Effector memory CD8-positive, alpha-beta T cell (primary cell): Measurements from ENCODE around the gene BAIAP2.
A peak's percentile ranks its signal among the peaks of the same experiment; 100 is the strongest.
"Not testable (repeated sequence)": the region's sequence is repeated elsewhere in the genome, so short reads cannot be mapped to it uniquely, and the experiment has no call there.

Experiments
- ATAC-seq: fragments of 150-1000 bp; cut with Tn5 transposase; replicated peaks from 2 replicates; pipeline ENCODE4 v1.10.0; 2021; ENCODE audit warnings: mild to moderate bottlenecking, moderate library complexity
- DNase-seq, 3 experiments: peaks; one replicate each; pipeline ENCODE4 v3.0.0; 2021
- H3K27ac Mint-ChIP-seq, 2 donors: one replicate each; pipeline ENCODE4 v1.8.0; 2022; ENCODE audit warnings: mild to moderate bottlenecking in 2 of 2, mixed read lengths in 2 of 2, moderate library complexity in 2 of 2
- H3K27me3 Mint-ChIP-seq, 2 donors: one replicate each; pipeline ENCODE4 v1.8.0; 2022; ENCODE audit warnings: mixed read lengths in 2 of 2
- H3K36me3 Mint-ChIP-seq: one replicate; pipeline ENCODE4 v1.8.0; 2022; ENCODE audit warnings: mild to moderate bottlenecking, moderate library complexity, mixed read lengths; ENCODE audit not compliant: insufficient read depth
- H3K4me1 Mint-ChIP-seq, 2 donors: one replicate each; pipeline ENCODE4 v1.8.0; 2022; ENCODE audit warnings: low read depth in 2 of 2, mixed read lengths in 2 of 2
- H3K4me3 Mint-ChIP-seq, 2 donors: one replicate each; pipeline ENCODE4 v1.8.0; 2022; ENCODE audit warnings: mild to moderate bottlenecking in 2 of 2, mixed read lengths in 2 of 2, moderate library complexity in 2 of 2
- H3K9me3 Mint-ChIP-seq, 2 donors: one replicate each; pipeline ENCODE4 v1.8.0; 2022; ENCODE audit warnings: mixed read lengths in 2 of 2

BAIAP2 gene

DNA sequence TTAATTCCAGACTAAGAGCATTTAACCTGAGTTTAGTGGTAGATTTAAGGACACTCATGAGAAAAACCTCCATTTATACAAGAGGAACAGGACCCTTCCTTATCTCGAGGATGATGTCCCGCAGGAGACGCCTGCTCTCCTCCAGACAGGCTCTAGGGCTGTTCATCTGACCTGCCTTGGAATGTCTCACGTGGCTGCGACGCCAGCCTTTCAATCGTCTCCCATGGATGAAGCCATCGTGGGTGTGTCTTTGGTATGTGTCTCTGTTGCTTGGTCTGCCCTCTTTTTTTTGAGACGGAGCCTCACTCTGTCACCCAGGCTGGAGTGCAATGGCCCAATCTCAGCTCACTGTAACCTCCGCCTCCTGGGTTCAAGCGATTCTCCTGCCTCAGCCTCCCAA is 26.8 kb upstream of the BAIAP2 start:
- Mint-ChIP-seq H3K4me3 (no peak overlapping the region), H3K27me3 (peaks cover 28 to 31% of the 10 kb centered on the region in 2 donors), H3K9me3 (peaks cover 0 to 2% of the 10 kb centered on the region in 2 donors), H3K27ac (no peak overlapping the region), H3K36me3 (peaks cover 4% of the 10 kb centered on the region), H3K4me1 (peaks cover 6 to 8% of the 10 kb centered on the region in 2 donors)
- DNase-seq: no peak
- ATAC-seq: no peak

GRCh38 chr17:81009136-81009535 is 25.8 kb upstream of the BAIAP2 start:
- DNase-seq (no peak), ATAC-seq (no peak)
- Mint-ChIP-seq H3K36me3 (peaks cover 4% of the 10 kb centered on the region), H3K27ac (no peak overlapping the region), H3K9me3 (peaks cover 0 to 2% of the 10 kb centered on the region in 2 donors), H3K27me3 (peaks cover 22% of the 10 kb centered on the region in 2 donors), H3K4me3 (no peak overlapping the region), H3K4me1 (peaks cover 4 to 6% of the 10 kb centered on the region in 2 donors)

DNA sequence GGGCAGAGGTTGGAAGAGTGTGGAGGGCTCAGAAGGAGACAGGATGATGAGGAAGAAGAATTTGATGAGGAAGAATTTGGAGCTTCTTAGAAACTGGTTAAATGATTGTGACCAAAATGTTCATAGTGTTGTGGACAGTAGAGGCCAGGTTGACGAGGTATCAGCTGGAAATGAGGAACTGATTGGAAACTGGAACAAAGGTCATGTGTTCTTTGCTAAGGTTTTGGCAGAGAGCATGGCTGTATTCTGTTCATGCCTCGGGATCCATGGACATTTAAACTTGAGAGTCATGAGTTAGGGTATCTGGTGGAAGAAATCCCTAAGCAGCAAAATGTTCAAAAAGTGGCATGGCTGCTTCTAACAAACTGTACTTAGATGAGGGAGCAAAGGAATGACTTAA is 24.0 kb upstream of the BAIAP2 start:
- no peak overlapping the region for H3K4me3 Mint-ChIP-seq
- peaks cover 4% of the 10 kb centered on the region for H3K36me3 Mint-ChIP-seq
- no peak overlapping the region for H3K27ac Mint-ChIP-seq
- no peak for DNase-seq
- no peaks in the 10 kb centered on the region for H3K4me1 Mint-ChIP-seq
- peaks cover 0 to 5% of the 10 kb centered on the region in 2 donors for H3K9me3 Mint-ChIP-seq
- no peak for ATAC-seq
- peaks cover 11 to 15% of the 10 kb centered on the region in 2 donors for H3K27me3 Mint-ChIP-seq

GRCh38 chr17:81011951-81012350 is 23.0 kb upstream of the BAIAP2 start:
- Mint-ChIP-seq H3K27me3 (peaks cover 3 to 5% of the 10 kb centered on the region in 2 donors), H3K9me3 (peaks cover 0 to 5% of the 10 kb centered on the region in 2 donors), H3K4me3 (no peak overlapping the region), H3K36me3 (peaks cover 4% of the 10 kb centered on the region), H3K4me1 (peaks cover 0 to 4% of the 10 kb centered on the region in 2 donors), H3K27ac (no peak overlapping the region)
- ATAC-seq (no peak), DNase-seq (no peak)

DNA sequence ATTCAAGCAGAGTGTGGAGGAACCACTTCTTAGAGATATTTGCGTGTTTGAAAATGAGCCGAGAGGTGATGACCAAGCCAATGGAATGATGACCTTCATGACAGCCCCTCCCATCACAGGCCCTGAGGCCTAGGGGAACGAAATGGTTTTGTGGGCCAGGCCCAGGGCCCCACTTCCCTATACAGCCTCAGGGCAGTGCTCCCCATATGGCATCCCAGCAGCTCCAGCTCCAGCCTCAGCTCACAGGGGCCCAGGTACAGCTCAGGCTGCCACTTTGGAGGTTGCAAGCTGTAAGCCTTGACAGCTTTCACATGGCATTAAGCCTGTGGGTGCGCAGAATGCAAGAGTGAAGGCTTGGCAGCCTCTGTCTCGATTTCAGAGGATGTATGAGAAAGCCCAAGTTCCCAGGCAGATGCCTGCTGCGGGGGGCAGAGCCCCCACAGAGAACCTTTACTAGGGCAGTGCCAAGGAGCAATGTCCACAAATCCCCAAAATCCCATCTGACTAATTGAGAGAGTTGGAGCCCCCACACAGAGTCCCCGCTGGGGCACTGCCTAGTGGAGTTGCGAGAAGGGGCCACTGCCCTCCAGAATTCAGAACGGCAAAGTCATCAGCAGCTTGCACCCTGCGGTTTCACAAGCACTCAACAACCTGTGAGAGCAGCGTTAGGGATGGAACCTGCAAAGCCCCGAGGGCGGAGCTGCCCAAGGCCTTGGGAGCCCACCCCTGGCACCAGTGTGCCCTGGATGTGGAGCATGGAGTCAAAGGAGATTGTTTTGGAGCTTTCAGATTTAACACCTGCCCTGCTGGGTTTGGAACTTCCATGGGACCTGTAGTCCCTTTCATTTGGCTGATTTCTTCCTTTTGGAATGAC is 22.1 kb upstream of the BAIAP2 start:
- ATAC-seq: no peak
- no peak for DNase-seq
- peaks cover 0 to 5% of the 10 kb centered on the region in 2 donors for H3K9me3 Mint-ChIP-seq
- H3K4me1 Mint-ChIP-seq: peaks cover 4 to 9% of the 10 kb centered on the region in 2 donors
- no peak overlapping the region for H3K4me3 Mint-ChIP-seq
- H3K27ac Mint-ChIP-seq: no peak overlapping the region
- H3K36me3 Mint-ChIP-seq: peaks cover 4% of the 10 kb centered on the region
- no peaks in the 10 kb centered on the region for H3K27me3 Mint-ChIP-seq

DNA sequence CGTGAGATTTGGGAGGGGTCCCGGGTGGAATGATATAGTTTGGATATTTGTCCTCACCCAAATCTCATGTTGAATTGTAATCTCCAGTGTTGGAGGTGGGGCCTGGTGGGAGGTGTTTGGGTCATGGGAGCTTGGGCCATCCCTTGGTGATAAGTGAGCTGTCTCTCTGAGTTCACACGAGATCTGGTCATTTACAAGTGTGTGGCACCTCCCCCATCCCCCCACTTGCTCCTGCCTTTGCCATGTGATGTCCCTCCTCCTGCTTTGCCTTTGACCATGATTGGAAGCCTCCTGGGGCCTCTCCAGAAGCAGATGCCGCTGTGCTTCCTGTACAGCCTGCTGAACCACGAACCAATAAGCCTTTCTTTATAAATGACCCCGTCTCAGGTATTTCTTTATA is 21.3 kb upstream of the BAIAP2 start:
- peaks cover 11 to 12% of the 10 kb centered on the region in 2 donors for H3K4me1 Mint-ChIP-seq

GRCh38 chr17:81015136-81015535 is 19.8 kb upstream of the BAIAP2 start:
- no peak for DNase-seq
- Mint-ChIP-seq H3K27ac (peak overlapping the region in 1 of 2 donors; percentile 81), H3K4me3 (no peak overlapping the region), H3K9me3 (peaks cover 0 to 5% of the 10 kb centered on the region in 2 donors), H3K36me3 (peaks cover 4% of the 10 kb centered on the region), H3K27me3 (no peaks in the 10 kb centered on the region), H3K4me1 (peaks cover 16 to 17% of the 10 kb centered on the region in 2 donors)
- no peak for ATAC-seq

More for the DNA sequence above, 21.3 kb upstream of the BAIAP2 start:
- H3K27me3 Mint-ChIP-seq: no peaks in the 10 kb centered on the region
- H3K36me3 Mint-ChIP-seq: peaks cover 4% of the 10 kb centered on the region
- no peak overlapping the region for H3K27ac Mint-ChIP-seq
- DNase-seq (no peak), ATAC-seq (no peak)
- H3K9me3 Mint-ChIP-seq: peaks cover 0 to 5% of the 10 kb centered on the region in 2 donors
- H3K4me3 Mint-ChIP-seq: no peak overlapping the region

DNA sequence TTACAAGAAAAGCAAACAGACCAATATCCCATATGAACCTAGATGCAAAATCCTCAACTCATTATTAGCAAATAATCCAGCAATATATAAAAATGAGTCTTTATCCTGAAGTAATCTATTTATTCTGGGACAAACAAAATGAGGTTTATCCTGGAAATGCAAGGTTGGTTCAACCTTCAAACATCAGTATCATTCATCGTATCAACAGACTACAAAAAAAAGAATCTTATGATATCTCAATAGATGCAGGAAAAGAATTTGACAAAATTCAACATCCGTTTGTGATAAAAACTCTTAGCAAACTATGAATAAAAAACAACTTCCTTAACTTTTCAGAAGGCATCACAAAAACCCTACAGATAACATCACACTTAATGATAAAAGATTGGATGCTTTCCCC is 18.4 kb upstream of the BAIAP2 start:
- Mint-ChIP-seq H3K27ac (peak overlapping the region in 1 of 2 donors; percentile 46), H3K36me3 (no peaks in the 10 kb centered on the region), H3K9me3 (peaks cover 0 to 3% of the 10 kb centered on the region in 2 donors), H3K4me1 (peaks cover 16 to 17% of the 10 kb centered on the region in 2 donors), H3K4me3 (no peak overlapping the region), H3K27me3 (no peaks in the 10 kb centered on the region)
- no peak for DNase-seq
- ATAC-seq: no peak

DNA sequence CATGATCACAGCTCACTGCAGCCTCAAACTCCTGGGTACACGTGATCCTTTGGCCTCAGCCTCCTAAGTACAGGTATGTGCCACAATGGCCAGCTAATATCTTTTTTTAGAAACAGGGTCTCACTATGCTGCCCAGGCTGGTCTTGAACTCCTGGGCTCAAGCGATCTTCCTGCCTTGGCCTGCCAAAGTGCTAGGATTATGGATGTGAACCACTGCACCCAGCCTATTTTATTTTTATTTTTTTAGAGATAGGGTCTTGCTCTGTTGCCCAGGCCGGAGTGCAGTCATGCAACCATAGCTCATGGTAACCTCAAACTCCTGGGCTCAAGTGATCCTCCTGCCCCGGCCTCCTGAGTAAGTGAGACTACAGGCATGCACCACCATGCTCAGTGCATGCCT is 17.6 kb upstream of the BAIAP2 start:
- not testable (repeated sequence) for H3K27me3 Mint-ChIP-seq, DNase-seq, H3K9me3 Mint-ChIP-seq, H3K36me3 Mint-ChIP-seq, ATAC-seq
- Mint-ChIP-seq H3K27ac (peak overlapping the region; percentile 87 to 91), H3K4me1 (peaks cover 16 to 17% of the 10 kb centered on the region in 2 donors), H3K4me3 (peak overlapping the region; percentile 73 to 80)

GRCh38 chr17:81018044-81018802 is 16.7 kb upstream of the BAIAP2 start:
- H3K36me3 Mint-ChIP-seq: no peaks in the 10 kb centered on the region
- peak overlapping the region; percentile 87 to 91 for H3K27ac Mint-ChIP-seq

DNA sequence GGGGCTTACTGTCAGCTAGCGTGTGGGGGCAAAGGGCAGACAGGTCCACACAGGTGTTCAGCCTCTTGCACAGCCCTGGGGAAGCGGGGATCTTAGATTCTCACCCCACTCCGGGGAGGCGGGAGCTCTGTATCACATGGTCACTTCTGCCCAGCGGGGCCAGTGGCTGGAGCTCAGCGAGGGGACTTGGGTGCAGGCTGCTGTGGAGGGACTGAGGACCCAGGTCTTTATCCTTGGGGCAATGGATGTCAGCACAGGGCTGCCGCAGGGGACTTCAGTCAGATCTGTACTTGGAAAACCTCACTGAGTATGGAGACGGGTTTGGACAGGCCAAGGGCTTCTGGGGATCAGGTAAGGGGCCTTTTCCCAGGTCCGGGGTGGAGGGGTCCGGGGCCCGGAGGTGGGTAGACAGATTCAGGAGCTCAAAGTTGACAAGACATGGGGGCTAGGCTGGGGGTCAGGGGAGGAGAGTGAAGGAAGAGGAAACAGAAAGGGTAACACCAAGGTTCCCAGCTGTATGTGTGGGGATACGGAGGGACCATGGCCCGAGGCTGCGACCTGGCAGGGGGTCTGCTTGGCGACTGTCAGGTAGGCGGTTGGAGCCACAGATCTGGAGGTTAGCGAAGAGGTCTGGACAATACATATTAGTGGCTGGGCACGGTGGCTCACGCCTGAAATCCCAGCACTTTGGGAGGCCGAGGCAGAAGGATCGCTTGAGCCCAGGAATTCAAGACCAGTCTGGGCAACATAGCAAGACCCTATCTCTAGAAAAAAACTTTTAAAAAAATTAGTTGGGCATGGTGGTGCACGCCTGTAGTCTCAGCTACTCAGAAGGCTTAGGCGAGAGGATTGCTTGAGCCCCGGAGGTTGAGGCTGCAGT is 15.1 kb upstream of the BAIAP2 start:
- peaks cover 0 to 3% of the 10 kb centered on the region in 2 donors for H3K9me3 Mint-ChIP-seq
- peaks cover 0 to 1% of the 10 kb centered on the region in 2 donors for H3K27me3 Mint-ChIP-seq
- ATAC-seq (no peak), DNase-seq (no peak)
- no peaks in the 10 kb centered on the region for H3K36me3 Mint-ChIP-seq
- peak overlapping the region; percentile 56 to 74 for H3K27ac Mint-ChIP-seq
- H3K4me3 Mint-ChIP-seq: peak overlapping the region; percentile 19 to 29
- H3K4me1 Mint-ChIP-seq: peaks cover 19 to 21% of the 10 kb centered on the region in 2 donors

More at GRCh38 chr17:81018044-81018802, 16.7 kb upstream of the BAIAP2 start:
- Mint-ChIP-seq H3K27me3 (no peaks in the 10 kb centered on the region), H3K4me1 (peaks cover 16 to 17% of the 10 kb centered on the region in 2 donors), H3K4me3 (peak overlapping the region; percentile 73 to 80), H3K9me3 (peaks cover 0 to 3% of the 10 kb centered on the region in 2 donors)
- ATAC-seq: peak; percentile 86
- DNase-seq: peak in 1 of 3 experiments; percentile 28

DNA sequence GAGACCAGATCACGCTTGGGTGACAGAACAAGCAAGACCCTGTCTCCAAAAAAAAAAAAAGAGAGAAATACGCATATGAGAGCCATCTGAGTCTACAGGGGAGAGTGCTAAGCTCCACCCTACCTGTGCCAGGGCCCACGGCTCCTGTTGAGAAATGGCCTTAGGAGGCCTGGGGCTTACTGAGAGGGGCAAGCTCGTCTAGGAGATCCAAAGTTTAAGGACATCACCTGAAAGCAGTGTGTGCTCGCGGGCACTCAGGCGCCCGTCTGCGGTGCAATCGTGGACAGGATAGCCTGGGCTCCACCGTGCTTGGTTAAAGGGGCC is 14.5 kb upstream of the BAIAP2 start:
- H3K4me3 Mint-ChIP-seq: no peak overlapping the region
- ATAC-seq (no peak), DNase-seq (no peak)

More for the DNA sequence above, 14.5 kb upstream of the BAIAP2 start:
- H3K27ac Mint-ChIP-seq: peak overlapping the region in 1 of 2 donors; percentile 74
- no peaks in the 10 kb centered on the region for H3K36me3 Mint-ChIP-seq
- peaks cover 0 to 3% of the 10 kb centered on the region in 2 donors for H3K9me3 Mint-ChIP-seq
- H3K27me3 Mint-ChIP-seq: peaks cover 0 to 8% of the 10 kb centered on the region in 2 donors
- H3K4me1 Mint-ChIP-seq: peaks cover 19 to 21% of the 10 kb centered on the region in 2 donors
